ENCODE measurements around the gene PTTG1IP.

GRCh38 chr21:44849616-44850130, 23.8 kb downstream of the PTTG1IP start:
- no peak for TF ChIP-seq CTCF (IDR thresholded peaks at IDR 0.05)
- no peak for TF ChIP-seq POLR2A (IDR thresholded peaks at IDR 0.05)

Measured in stomach (tissue), 4 donors.